ENCODE measurements around the gene CYP27C1.

Gene CYP27C1

GRCh38 chr2:127183771-127184170 is 36.3 kb downstream of the CYP27C1 start:
- TF ChIP-seq CTCF (IDR thresholded peaks at IDR 0.05), result no peak

GRCh38 chr2:127182626-127183458 is 37.3 kb downstream of the CYP27C1 start:
- TF ChIP-seq CTCF (IDR thresholded peaks at IDR 0.05), result no peak

DNA sequence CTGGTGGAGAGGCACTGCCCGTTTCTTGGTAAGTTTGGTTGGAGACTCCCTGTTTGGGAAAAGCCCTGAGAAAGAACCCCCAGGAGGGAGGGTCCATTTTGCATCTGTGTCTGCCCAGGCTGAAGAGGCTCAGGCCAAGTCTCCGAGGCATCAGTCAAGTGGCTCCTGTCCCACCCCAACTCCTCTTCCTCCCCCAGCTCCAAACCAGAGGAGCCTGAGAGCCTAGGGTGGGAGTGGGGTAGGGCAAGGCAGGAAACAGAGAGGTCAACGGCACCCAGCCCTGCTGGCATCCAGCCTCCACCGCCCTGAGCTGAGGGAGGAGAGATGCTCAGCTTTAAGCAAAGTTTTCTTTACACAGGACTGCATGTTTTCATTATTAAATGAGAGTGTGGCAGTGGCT is 38.2 kb downstream of the CYP27C1 start:
- no peak for TF ChIP-seq CTCF (IDR thresholded peaks at IDR 0.05)

DNA sequence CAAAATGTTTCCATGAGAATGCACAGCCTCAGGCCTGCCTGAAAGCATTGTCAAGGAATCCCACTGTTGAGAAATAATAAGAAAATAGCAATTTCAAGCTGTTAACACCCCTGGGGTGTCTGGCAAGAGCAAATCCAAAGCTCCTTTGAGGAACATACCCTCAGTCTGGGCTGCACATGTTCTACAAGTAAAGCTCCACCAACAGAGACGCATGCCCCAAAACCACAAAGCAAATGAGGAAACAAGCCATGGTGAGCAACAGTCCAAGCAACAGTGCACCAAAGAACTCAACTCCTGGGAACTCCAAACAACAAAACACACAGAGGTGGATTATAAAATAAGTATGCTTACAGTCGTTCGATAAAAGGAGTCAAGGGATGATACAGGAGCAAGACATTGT is 40.3 kb downstream of the CYP27C1 start:
- no peak for TF ChIP-seq CTCF (IDR thresholded peaks at IDR 0.05)

- no peak for TF ChIP-seq CTCF (IDR thresholded peaks at IDR 0.05)
These were observed 42.4 kb downstream of the CYP27C1 start for GRCh38 chr2:127177617-127178263.

DNA sequence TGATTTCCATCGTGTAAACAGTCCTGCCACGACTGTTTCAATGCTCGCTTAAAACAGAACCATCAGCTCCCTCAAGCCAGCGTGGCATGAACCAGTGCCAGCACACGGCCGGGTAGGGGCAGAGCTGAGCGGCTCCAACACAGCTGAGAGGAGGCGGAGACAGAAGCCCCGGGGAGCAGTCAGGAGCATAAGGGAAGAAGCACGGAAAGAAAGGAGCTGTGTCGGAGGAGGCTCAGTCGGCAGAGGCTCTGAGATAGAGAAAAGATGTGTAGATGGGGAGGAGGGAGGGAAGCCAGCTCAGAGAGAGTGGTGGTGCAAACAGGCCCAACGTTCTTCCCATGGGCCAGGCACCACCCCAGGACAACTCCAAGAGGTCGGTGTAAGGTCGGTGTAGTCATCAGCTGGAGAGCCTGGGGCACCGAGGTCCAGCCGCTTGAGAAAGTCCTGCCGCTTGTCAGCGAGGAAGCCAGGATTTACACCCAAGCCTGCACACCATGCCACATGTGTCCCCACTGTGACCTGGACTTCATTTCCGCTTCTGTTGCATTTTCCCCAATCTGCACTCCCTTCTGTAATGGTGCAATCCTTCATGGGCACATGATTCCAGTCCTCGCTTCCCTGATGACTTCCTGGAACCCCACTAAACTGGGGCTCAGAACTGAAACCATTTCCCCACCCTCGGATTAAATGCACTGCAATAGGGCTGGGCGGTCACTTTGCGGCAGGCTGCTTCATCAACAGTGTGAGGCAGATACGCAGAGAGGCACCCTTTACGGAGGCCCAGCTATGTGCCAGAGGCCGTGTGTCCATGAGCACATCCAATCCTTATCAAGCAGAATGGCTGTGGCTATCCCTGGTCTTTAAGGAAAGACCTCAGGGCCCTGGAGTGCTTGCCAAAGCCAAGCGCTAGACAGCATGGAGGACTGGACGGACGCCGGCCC is 43.5 kb downstream of the CYP27C1 start:
- no peak for TF ChIP-seq CTCF (IDR thresholded peaks at IDR 0.05)

DNA sequence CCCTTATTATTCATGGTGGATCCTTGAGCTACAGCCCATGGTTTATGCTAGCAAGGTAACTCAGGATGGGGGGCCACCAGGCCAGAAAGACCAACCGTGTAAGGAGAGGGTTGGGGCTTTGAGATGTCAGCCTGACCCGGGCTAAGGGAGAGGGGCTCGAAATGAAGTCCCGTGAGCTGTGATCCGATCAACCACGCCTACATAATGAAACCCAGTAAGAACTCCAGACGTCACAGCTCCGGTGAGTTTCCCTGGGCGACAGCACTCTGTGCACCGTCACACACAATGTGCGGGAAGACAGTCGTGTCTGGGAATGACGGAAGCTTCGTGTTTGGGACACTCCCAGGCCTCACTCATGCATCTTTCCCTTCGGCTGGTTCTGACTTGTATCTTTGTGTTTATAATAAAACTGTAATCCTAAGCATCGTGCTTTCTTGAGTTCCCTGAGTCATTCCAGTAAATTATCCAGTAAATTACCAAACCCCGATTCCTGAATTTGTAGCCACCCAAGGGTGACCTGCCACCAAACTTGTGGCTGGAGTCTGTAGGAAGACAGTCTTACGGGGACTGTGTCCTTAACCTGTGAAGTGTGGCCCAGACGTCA is 44.2 kb downstream of the CYP27C1 start:
- TF ChIP-seq CTCF (IDR thresholded peaks at IDR 0.05), result no peak
